ENCODE measurements around the gene ACOT11. TPM values are rescaled to one million over a fixed set of nuclear protein-coding genes. Genes with fewer than 3 reads are reported as not detected.

Gene ACOT11
- total RNA-seq, 2 experiments from 2014 or later = 1.1 to 1.2 TPM

GRCh38 chr1:54600947-54601721, 53.1 kb downstream of the ACOT11 start:
- H3K27ac Mint-ChIP-seq = no peak overlapping the region
- H3K27me3 Mint-ChIP-seq (ENCODE audit: low read depth) = no peaks in the 10 kb centered on the region
- intact Hi-C loops (cut with micrococcal nuclease) = no loop called here
- no peak overlapping the region for H3K4me3 Mint-ChIP-seq
- no peaks in the 10 kb centered on the region for H3K9me3 Mint-ChIP-seq
- CTCF ChIA-PET = interaction anchor here (0.7 kb wide), 1 partner anchor 93 kb away, joined by 3 read pairs; no protein-coding TSS in a partner anchor
- no peak for DNase-seq
- H3K36me3 Mint-ChIP-seq (ENCODE audit: low read depth) = no peaks in the 10 kb centered on the region
- peaks cover 14% of the 10 kb centered on the region for H3K4me1 Mint-ChIP-seq (ENCODE audit: low read depth)

GRCh38 chr1:54601730-54602129, 53.7 kb downstream of the ACOT11 start:
- H3K27me3 Mint-ChIP-seq (ENCODE audit: low read depth) = no peaks in the 10 kb centered on the region
- H3K4me1 Mint-ChIP-seq (ENCODE audit: low read depth) = peaks cover 14% of the 10 kb centered on the region
- CTCF ChIA-PET = interaction anchor here (0.7 kb wide), 1 partner anchor 94 kb away, joined by 3 read pairs; no protein-coding TSS in a partner anchor
- intact Hi-C loops (cut with micrococcal nuclease) = no loop called here
- no peaks in the 10 kb centered on the region for H3K36me3 Mint-ChIP-seq (ENCODE audit: low read depth)
- no peak overlapping the region for H3K4me3 Mint-ChIP-seq
- no peak for DNase-seq
- no peaks in the 10 kb centered on the region for H3K9me3 Mint-ChIP-seq
- H3K27ac Mint-ChIP-seq = no peak overlapping the region

- no peaks in the 10 kb centered on the region for H3K36me3 Mint-ChIP-seq (ENCODE audit: low read depth)
- H3K4me1 Mint-ChIP-seq (ENCODE audit: low read depth) = peaks cover 14% of the 10 kb centered on the region
- CTCF ChIA-PET = no interaction called here
Measured at GRCh38 chr1:54602554-54602953, 54.5 kb downstream of the ACOT11 start.

GRCh38 chr1:54603241-54603640, 55.2 kb downstream of the ACOT11 start:
- intact Hi-C loops (cut with micrococcal nuclease) = no loop called here

More at GRCh38 chr1:54602554-54602953, 54.5 kb downstream of the ACOT11 start:
- DNase-seq = no peak
- Mint-ChIP-seq H3K27ac (no peak overlapping the region), H3K27me3 (ENCODE audit: low read depth) (no peaks in the 10 kb centered on the region), H3K9me3 (no peaks in the 10 kb centered on the region), H3K4me3 (no peak overlapping the region)
- intact Hi-C loops (cut with micrococcal nuclease) = no loop called here

GRCh38 chr1:54604051-54604450, 56.0 kb downstream of the ACOT11 start:
- Mint-ChIP-seq H3K9me3 (no peaks in the 10 kb centered on the region), H3K27me3 (ENCODE audit: low read depth) (no peaks in the 10 kb centered on the region), H3K27ac (no peak overlapping the region), H3K4me3 (no peak overlapping the region), H3K4me1 (ENCODE audit: low read depth) (peaks cover 14% of the 10 kb centered on the region), H3K36me3 (ENCODE audit: low read depth) (no peaks in the 10 kb centered on the region)
- intact Hi-C loops (cut with micrococcal nuclease) = no loop called here
- CTCF ChIA-PET = interaction anchor here (1.1 kb wide), 1 partner anchor 69 kb away, joined by 4 read pairs; no protein-coding TSS in a partner anchor
- no peak for DNase-seq

More at GRCh38 chr1:54603241-54603640, 55.2 kb downstream of the ACOT11 start:
- no peaks in the 10 kb centered on the region for H3K27me3 Mint-ChIP-seq (ENCODE audit: low read depth)
- CTCF ChIA-PET = interaction anchor here (1.1 kb wide), 1 partner anchor 69 kb away, joined by 4 read pairs; no protein-coding TSS in a partner anchor
- H3K27ac Mint-ChIP-seq = no peak overlapping the region
- H3K4me1 Mint-ChIP-seq (ENCODE audit: low read depth) = peaks cover 14% of the 10 kb centered on the region
- DNase-seq = no peak
- no peaks in the 10 kb centered on the region for H3K36me3 Mint-ChIP-seq (ENCODE audit: low read depth)
- H3K4me3 Mint-ChIP-seq = no peak overlapping the region
- H3K9me3 Mint-ChIP-seq = no peaks in the 10 kb centered on the region

GRCh38 chr1:54604572-54605370, 56.7 kb downstream of the ACOT11 start:
- H3K4me1 Mint-ChIP-seq (ENCODE audit: low read depth) = peaks cover 14% of the 10 kb centered on the region
- no peaks in the 10 kb centered on the region for H3K27me3 Mint-ChIP-seq (ENCODE audit: low read depth)
- no peaks in the 10 kb centered on the region for H3K9me3 Mint-ChIP-seq
- CTCF ChIA-PET = interaction anchor here (1.1 kb wide), 1 partner anchor 70 kb away, joined by 4 read pairs; no protein-coding TSS in a partner anchor
- H3K4me3 Mint-ChIP-seq = no peak overlapping the region
- intact Hi-C loops (cut with micrococcal nuclease) = no loop called here
- H3K27ac Mint-ChIP-seq = peak overlapping the region; percentile 34
- H3K36me3 Mint-ChIP-seq (ENCODE audit: low read depth) = no peaks in the 10 kb centered on the region
- peak; percentile 62 for DNase-seq

- no peak overlapping the region for H3K27ac Mint-ChIP-seq
- H3K27me3 Mint-ChIP-seq (ENCODE audit: low read depth) = no peaks in the 10 kb centered on the region
- intact Hi-C loops (cut with micrococcal nuclease) = no loop called here
- no peaks in the 10 kb centered on the region for H3K9me3 Mint-ChIP-seq
- no peaks in the 10 kb centered on the region for H3K36me3 Mint-ChIP-seq (ENCODE audit: low read depth)
- CTCF ChIA-PET = no interaction called here
- no peak overlapping the region for H3K4me3 Mint-ChIP-seq
- H3K4me1 Mint-ChIP-seq (ENCODE audit: low read depth) = peaks cover 14% of the 10 kb centered on the region
- DNase-seq = no peak
Measured at GRCh38 chr1:54606096-54606989, 58.3 kb downstream of the ACOT11 start.

GRCh38 chr1:54606990-54607325, 58.9 kb downstream of the ACOT11 start:
- H3K4me3 Mint-ChIP-seq = no peak overlapping the region
- intact Hi-C loops (cut with micrococcal nuclease) = no loop called here

GRCh38 chr1:54607821-54608565, 60.0 kb downstream of the ACOT11 start:
- intact Hi-C loops (cut with micrococcal nuclease) = no loop called here
- no peak overlapping the region for H3K4me3 Mint-ChIP-seq
- H3K27me3 Mint-ChIP-seq (ENCODE audit: low read depth) = no peaks in the 10 kb centered on the region
- DNase-seq = no peak
- no peaks in the 10 kb centered on the region for H3K9me3 Mint-ChIP-seq
- H3K27ac Mint-ChIP-seq = no peak overlapping the region
- no peaks in the 10 kb centered on the region for H3K36me3 Mint-ChIP-seq (ENCODE audit: low read depth)
- CTCF ChIA-PET = no interaction called here
- peaks cover 14% of the 10 kb centered on the region for H3K4me1 Mint-ChIP-seq (ENCODE audit: low read depth)

More at GRCh38 chr1:54606990-54607325, 58.9 kb downstream of the ACOT11 start:
- no peak overlapping the region for H3K27ac Mint-ChIP-seq
- H3K9me3 Mint-ChIP-seq = no peaks in the 10 kb centered on the region
- no peaks in the 10 kb centered on the region for H3K36me3 Mint-ChIP-seq (ENCODE audit: low read depth)
- CTCF ChIA-PET = no interaction called here
- no peaks in the 10 kb centered on the region for H3K27me3 Mint-ChIP-seq (ENCODE audit: low read depth)
- H3K4me1 Mint-ChIP-seq (ENCODE audit: low read depth) = peaks cover 14% of the 10 kb centered on the region
- DNase-seq = no peak

GRCh38 chr1:54608566-54609230, 60.7 kb downstream of the ACOT11 start:
- Mint-ChIP-seq H3K27me3 (ENCODE audit: low read depth) (no peaks in the 10 kb centered on the region), H3K9me3 (no peaks in the 10 kb centered on the region), H3K4me1 (ENCODE audit: low read depth) (peaks cover 14% of the 10 kb centered on the region), H3K4me3 (no peak overlapping the region), H3K27ac (no peak overlapping the region), H3K36me3 (ENCODE audit: low read depth) (no peaks in the 10 kb centered on the region)
- intact Hi-C loops (cut with micrococcal nuclease) = no loop called here
- CTCF ChIA-PET = no interaction called here
- no peak for DNase-seq

GRCh38 chr1:54609301-54609921, 61.4 kb downstream of the ACOT11 start:
- no peaks in the 10 kb centered on the region for H3K36me3 Mint-ChIP-seq (ENCODE audit: low read depth)
- no peak for DNase-seq
- H3K27me3 Mint-ChIP-seq (ENCODE audit: low read depth) = no peaks in the 10 kb centered on the region
- CTCF ChIA-PET = no interaction called here
- peaks cover 11% of the 10 kb centered on the region for H3K4me1 Mint-ChIP-seq (ENCODE audit: low read depth)
- intact Hi-C loops (cut with micrococcal nuclease) = no loop called here
- no peak overlapping the region for H3K27ac Mint-ChIP-seq
- no peaks in the 10 kb centered on the region for H3K9me3 Mint-ChIP-seq
- H3K4me3 Mint-ChIP-seq = no peak overlapping the region

Measured in activated naive CD4-positive, alpha-beta T cell treated with anti-CD3 and anti-CD28 coated beads for 36 hours (primary cell).